ENCODE results near the gene SRR.

DNA sequence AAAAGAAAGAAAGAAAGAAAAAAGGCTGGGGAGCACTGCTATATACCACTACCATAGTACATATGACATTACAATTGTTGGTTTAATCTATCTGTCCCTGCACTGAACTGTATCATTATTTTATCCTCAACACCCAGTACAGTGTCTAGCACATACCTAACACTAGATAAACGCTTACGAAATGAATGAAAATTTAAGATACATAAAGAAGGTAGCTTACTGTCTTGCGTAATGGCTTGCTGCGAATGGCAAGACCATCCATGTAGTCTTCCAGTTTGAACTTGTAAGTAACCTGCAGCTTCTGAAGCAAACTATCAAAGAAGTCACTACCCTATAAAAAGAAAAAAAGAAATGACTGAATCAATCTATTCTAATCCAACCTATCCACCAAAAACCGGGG is 6.7 kb upstream of the SRR start:
- TF ChIP-seq, protein P1, sequence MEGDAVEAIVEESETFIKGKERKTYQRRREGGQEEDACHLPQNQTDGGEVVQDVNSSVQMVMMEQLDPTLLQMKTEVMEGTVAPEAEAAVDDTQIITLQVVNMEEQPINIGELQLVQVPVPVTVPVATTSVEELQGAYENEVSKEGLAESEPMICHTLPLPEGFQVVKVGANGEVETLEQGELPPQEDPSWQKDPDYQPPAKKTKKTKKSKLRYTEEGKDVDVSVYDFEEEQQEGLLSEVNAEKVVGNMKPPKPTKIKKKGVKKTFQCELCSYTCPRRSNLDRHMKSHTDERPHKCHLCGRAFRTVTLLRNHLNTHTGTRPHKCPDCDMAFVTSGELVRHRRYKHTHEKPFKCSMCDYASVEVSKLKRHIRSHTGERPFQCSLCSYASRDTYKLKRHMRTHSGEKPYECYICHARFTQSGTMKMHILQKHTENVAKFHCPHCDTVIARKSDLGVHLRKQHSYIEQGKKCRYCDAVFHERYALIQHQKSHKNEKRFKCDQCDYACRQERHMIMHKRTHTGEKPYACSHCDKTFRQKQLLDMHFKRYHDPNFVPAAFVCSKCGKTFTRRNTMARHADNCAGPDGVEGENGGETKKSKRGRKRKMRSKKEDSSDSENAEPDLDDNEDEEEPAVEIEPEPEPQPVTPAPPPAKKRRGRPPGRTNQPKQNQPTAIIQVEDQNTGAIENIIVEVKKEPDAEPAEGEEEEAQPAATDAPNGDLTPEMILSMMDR (IDR thresholded peaks at IDR 0.05 in 2 of 3, conservative IDR thresholded peaks at IDR 0.05 in 1 of 3; ENCODE audit: control insufficient read depth in 2 of 3, extremely low read depth in 1 of 3, insufficient read depth in 1 of 3, low read depth in 3 of 3, low read length in 3 of 3): no peak
- no peak for TF ChIP-seq SUZ12 (IDR thresholded peaks at IDR 0.05; ENCODE audit: unreplicated experiment)
- TF ChIP-seq ZNF24 (IDR thresholded peaks at IDR 0.05): no peak
- TF ChIP-seq NR2F1 (conservative IDR thresholded peaks at IDR 0.05): no peak
- no peak for TF ChIP-seq SIN3A (IDR thresholded peaks at IDR 0.05; ENCODE audit: low read depth, low read length)
- TF ChIP-seq EGR1 (IDR thresholded peaks at IDR 0.05; ENCODE audit: borderline replicate concordance in 1 of 2, low read depth in 2 of 2, low read length in 2 of 2): no peak
- TF ChIP-seq, protein P2, sequence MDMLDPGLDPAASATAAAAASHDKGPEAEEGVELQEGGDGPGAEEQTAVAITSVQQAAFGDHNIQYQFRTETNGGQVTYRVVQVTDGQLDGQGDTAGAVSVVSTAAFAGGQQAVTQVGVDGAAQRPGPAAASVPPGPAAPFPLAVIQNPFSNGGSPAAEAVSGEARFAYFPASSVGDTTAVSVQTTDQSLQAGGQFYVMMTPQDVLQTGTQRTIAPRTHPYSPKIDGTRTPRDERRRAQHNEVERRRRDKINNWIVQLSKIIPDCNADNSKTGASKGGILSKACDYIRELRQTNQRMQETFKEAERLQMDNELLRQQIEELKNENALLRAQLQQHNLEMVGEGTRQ (IDR thresholded peaks at IDR 0.05; ENCODE audit: borderline replicate concordance, low read depth, low read length): no peak
- no peak for TF ChIP-seq KDM1A (IDR thresholded peaks at IDR 0.05; ENCODE audit: borderline replicate concordance)
- TF ChIP-seq, protein P3, sequence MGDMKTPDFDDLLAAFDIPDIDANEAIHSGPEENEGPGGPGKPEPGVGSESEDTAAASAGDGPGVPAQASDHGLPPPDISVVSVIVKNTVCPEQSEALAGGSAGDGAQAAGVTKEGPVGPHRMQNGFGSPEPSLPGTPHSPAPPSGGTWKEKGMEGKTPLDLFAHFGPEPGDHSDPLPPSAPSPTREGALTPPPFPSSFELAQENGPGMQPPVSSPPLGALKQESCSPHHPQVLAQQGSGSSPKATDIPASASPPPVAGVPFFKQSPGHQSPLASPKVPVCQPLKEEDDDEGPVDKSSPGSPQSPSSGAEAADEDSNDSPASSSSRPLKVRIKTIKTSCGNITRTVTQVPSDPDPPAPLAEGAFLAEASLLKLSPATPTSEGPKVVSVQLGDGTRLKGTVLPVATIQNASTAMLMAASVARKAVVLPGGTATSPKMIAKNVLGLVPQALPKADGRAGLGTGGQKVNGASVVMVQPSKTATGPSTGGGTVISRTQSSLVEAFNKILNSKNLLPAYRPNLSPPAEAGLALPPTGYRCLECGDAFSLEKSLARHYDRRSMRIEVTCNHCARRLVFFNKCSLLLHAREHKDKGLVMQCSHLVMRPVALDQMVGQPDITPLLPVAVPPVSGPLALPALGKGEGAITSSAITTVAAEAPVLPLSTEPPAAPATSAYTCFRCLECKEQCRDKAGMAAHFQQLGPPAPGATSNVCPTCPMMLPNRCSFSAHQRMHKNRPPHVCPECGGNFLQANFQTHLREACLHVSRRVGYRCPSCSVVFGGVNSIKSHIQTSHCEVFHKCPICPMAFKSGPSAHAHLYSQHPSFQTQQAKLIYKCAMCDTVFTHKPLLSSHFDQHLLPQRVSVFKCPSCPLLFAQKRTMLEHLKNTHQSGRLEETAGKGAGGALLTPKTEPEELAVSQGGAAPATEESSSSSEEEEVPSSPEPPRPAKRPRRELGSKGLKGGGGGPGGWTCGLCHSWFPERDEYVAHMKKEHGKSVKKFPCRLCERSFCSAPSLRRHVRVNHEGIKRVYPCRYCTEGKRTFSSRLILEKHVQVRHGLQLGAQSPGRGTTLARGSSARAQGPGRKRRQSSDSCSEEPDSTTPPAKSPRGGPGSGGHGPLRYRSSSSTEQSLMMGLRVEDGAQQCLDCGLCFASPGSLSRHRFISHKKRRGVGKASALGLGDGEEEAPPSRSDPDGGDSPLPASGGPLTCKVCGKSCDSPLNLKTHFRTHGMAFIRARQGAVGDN (IDR thresholded peaks at IDR 0.05): no peak
- TF ChIP-seq, protein P4, sequence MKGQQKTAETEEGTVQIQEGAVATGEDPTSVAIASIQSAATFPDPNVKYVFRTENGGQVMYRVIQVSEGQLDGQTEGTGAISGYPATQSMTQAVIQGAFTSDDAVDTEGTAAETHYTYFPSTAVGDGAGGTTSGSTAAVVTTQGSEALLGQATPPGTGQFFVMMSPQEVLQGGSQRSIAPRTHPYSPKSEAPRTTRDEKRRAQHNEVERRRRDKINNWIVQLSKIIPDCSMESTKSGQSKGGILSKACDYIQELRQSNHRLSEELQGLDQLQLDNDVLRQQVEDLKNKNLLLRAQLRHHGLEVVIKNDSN (IDR thresholded peaks at IDR 0.05; ENCODE audit: borderline replicate concordance, extremely low read length, insufficient read depth, low read depth, low read length): no peak
- TF ChIP-seq NR2C2 (IDR thresholded peaks at IDR 0.05; ENCODE audit: borderline replicate concordance, control insufficient read depth, insufficient read length, low read depth): no peak
